Measurements from ENCODE around the gene TMEM87B. TPM values are rescaled to one million over a fixed set of nuclear protein-coding genes. Genes with fewer than 3 reads are reported as not detected.

TMEM87B gene
- total RNA-seq, 2 experiments from 2014 or later, result 13.9 to 22.8 TPM

- intact Hi-C loops (cut with micrococcal nuclease; ENCODE audit: unreplicated experiment), result loop anchor here (1.0 kb wide), 1 partner anchor 161 kb away; no protein-coding TSS in a partner anchor
- Histone ChIP-seq H3K36me3 (ENCODE audit: insufficient read depth, low read length) (no peaks in the 10 kb centered on the region), H3K27ac (ENCODE audit: low read depth, low read length, poor library complexity, severe bottlenecking) (no peak overlapping the region), H3K9me3 (ENCODE audit: low read length) (no peaks in the 10 kb centered on the region), H2AFZ (ENCODE audit: low read length) (no peak overlapping the region), H3K79me2 (ENCODE audit: insufficient read depth, low read depth, low read length) (no peaks in the 10 kb centered on the region), H4K20me1 (ENCODE audit: insufficient read depth, low read length) (no peaks in the 10 kb centered on the region), H3K9me2 (ENCODE audit: insufficient read depth, low read length) (no peaks in the 10 kb centered on the region), H3K4me2 (ENCODE audit: low read length) (no peak overlapping the region), H3K4me1 (ENCODE audit: insufficient read depth, low read length, poor library complexity, severe bottlenecking) (no peaks in the 10 kb centered on the region), H3K4me3 (ENCODE audit: low read depth, low read length, poor library complexity, severe bottlenecking) (no peak overlapping the region)
- no peak for DNase-seq (ENCODE audit: low spot score)
- POLR2A ChIA-PET, result no interaction called here
- no TSS peak for BruUV-seq (replicated peaks)
- TF ChIP-seq, protein P1, sequence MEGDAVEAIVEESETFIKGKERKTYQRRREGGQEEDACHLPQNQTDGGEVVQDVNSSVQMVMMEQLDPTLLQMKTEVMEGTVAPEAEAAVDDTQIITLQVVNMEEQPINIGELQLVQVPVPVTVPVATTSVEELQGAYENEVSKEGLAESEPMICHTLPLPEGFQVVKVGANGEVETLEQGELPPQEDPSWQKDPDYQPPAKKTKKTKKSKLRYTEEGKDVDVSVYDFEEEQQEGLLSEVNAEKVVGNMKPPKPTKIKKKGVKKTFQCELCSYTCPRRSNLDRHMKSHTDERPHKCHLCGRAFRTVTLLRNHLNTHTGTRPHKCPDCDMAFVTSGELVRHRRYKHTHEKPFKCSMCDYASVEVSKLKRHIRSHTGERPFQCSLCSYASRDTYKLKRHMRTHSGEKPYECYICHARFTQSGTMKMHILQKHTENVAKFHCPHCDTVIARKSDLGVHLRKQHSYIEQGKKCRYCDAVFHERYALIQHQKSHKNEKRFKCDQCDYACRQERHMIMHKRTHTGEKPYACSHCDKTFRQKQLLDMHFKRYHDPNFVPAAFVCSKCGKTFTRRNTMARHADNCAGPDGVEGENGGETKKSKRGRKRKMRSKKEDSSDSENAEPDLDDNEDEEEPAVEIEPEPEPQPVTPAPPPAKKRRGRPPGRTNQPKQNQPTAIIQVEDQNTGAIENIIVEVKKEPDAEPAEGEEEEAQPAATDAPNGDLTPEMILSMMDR (conservative IDR thresholded peaks at IDR 0.05; ENCODE audit: low read length), result no peak
- no peak for TF ChIP-seq EZH2phosphoT487 (IDR thresholded peaks at IDR 0.05; ENCODE audit: borderline replicate concordance, low read depth, low read length)
- CTCF ChIA-PET (ENCODE audit: unreplicated experiment), result interaction anchor here (0.7 kb wide), 1 partner anchor 518 kb away, joined by 3 read pairs; no protein-coding TSS in a partner anchor
These were observed 6.9 kb upstream of the TMEM87B start for GRCh38 chr2:112048236-112048592.

- Histone ChIP-seq H3K27ac (ENCODE audit: low read depth, low read length, poor library complexity, severe bottlenecking) (no peak overlapping the region), H3K9me3 (ENCODE audit: low read length) (no peaks in the 10 kb centered on the region), H3K4me1 (ENCODE audit: insufficient read depth, low read length, poor library complexity, severe bottlenecking) (peaks cover 6% of the 10 kb centered on the region), H3K79me2 (ENCODE audit: insufficient read depth, low read depth, low read length) (no peaks in the 10 kb centered on the region), H4K20me1 (ENCODE audit: insufficient read depth, low read length) (no peaks in the 10 kb centered on the region), H3K4me3 (ENCODE audit: low read depth, low read length, poor library complexity, severe bottlenecking) (no peak overlapping the region), H3K9me2 (ENCODE audit: insufficient read depth, low read length) (no peaks in the 10 kb centered on the region), H3K36me3 (ENCODE audit: insufficient read depth, low read length) (no peaks in the 10 kb centered on the region), H3K4me2 (ENCODE audit: low read length) (no peak overlapping the region), H2AFZ (ENCODE audit: low read length) (no peak overlapping the region)
- no peak for TF ChIP-seq EZH2phosphoT487 (IDR thresholded peaks at IDR 0.05; ENCODE audit: borderline replicate concordance, low read depth, low read length)
- TF ChIP-seq, protein P1 (conservative IDR thresholded peaks at IDR 0.05; ENCODE audit: low read length), result peak; percentile 94
- intact Hi-C loops (cut with micrococcal nuclease; ENCODE audit: unreplicated experiment), result loop anchor here (1.0 kb wide), 1 partner anchor 162 kb away; no protein-coding TSS in a partner anchor
- POLR2A ChIA-PET, result interaction anchor here (1.3 kb wide), 1 partner anchor 161 kb away, joined by 3 read pairs; no protein-coding TSS in a partner anchor
- no TSS peak for BruUV-seq (replicated peaks)
- CTCF ChIA-PET (ENCODE audit: unreplicated experiment), result no interaction called here
- peak; percentile 61 for DNase-seq (ENCODE audit: low spot score)
These were observed 6.2 kb upstream of the TMEM87B start for GRCh38 chr2:112048887-112049286.

GRCh38 chr2:112050316-112050715 lies 4.8 kb upstream of the TMEM87B start:
- TF ChIP-seq, protein P1 (conservative IDR thresholded peaks at IDR 0.05; ENCODE audit: low read length), result no peak
- no peak for TF ChIP-seq EZH2phosphoT487 (IDR thresholded peaks at IDR 0.05; ENCODE audit: borderline replicate concordance, low read depth, low read length)
- H3K4me1 ChIP-seq (ENCODE audit: insufficient read depth, low read length, poor library complexity, severe bottlenecking), result peaks cover 7% of the 10 kb centered on the region
- no peak overlapping the region for H3K4me2 ChIP-seq (ENCODE audit: low read length)
- no peaks in the 10 kb centered on the region for H3K36me3 ChIP-seq (ENCODE audit: insufficient read depth, low read length)
- no peaks in the 10 kb centered on the region for H3K9me3 ChIP-seq (ENCODE audit: low read length)
- no TSS peak for BruUV-seq (replicated peaks)
- DNase-seq (ENCODE audit: low spot score), result no peak
- ChIA-PET CTCF (ENCODE audit: unreplicated experiment) (no interaction called here), POLR2A (interaction anchor here (0.7 to 1.1 kb wide), 2 partner anchors 167 to 946 kb away, joined by 3 to 9 read pairs; no protein-coding TSS in a partner anchor)
- intact Hi-C loops (cut with micrococcal nuclease; ENCODE audit: unreplicated experiment), result no loop called here
- H4K20me1 ChIP-seq (ENCODE audit: insufficient read depth, low read length), result no peaks in the 10 kb centered on the region
- no peaks in the 10 kb centered on the region for H3K9me2 ChIP-seq (ENCODE audit: insufficient read depth, low read length)
- H3K79me2 ChIP-seq (ENCODE audit: insufficient read depth, low read depth, low read length), result no peaks in the 10 kb centered on the region
- no peak overlapping the region for H3K27ac ChIP-seq (ENCODE audit: low read depth, low read length, poor library complexity, severe bottlenecking)
- H3K4me3 ChIP-seq (ENCODE audit: low read depth, low read length, poor library complexity, severe bottlenecking), result no peak overlapping the region
- no peak overlapping the region for H2AFZ ChIP-seq (ENCODE audit: low read length)

Data from OCI-LY7 (cell line).